ENCODE measurements around the gene ARID3C. TPM values are rescaled to one million over a fixed set of nuclear protein-coding genes. Genes with fewer than 3 reads are reported as not detected.
A peak's percentile ranks its signal among the peaks of the same experiment; 100 is the strongest.

The ARID3C gene
- total RNA-seq, 2 experiments from 2014 or later, result 0.25 to 0.34 TPM

GRCh38 chr9:34630402-34631154 lies 1.7 kb upstream of the ARID3C start:
- intact Hi-C loops (cut with DNase I, micrococcal nuclease), result loop anchor here in 1 of 2 experiments (5.0 to 10.0 kb wide), 3 partner anchors 72 to 576 kb away; partner anchors contain the start of genes FANCG and VCP
- Mint-ChIP-seq H3K4me1 (ENCODE audit: low read depth) (peaks cover 38% of the 10 kb centered on the region), H3K27ac (no peak overlapping the region), H3K36me3 (ENCODE audit: low read depth) (peaks cover 9% of the 10 kb centered on the region), H3K9me3 (no peaks in the 10 kb centered on the region), H3K4me3 (peak overlapping the region; percentile 49), H3K27me3 (peaks cover 48% of the 10 kb centered on the region)
- POLR2A ChIA-PET, result no interaction called here
- peaks cover 8% of the 10 kb centered on the region for H3K36me3 ChIP-seq (ENCODE audit: insufficient read depth, low read length)
- H3K27ac ChIP-seq (ENCODE audit: low read depth in 1 of 2, low read length in 2 of 2), result no peak overlapping the region
- H3K27me3 ChIP-seq (ENCODE audit: control insufficient read depth in 1 of 2, insufficient read depth in 2 of 2, low read length in 2 of 2), result peaks cover 36 to 38% of the 10 kb centered on the region in 2 experiments
- ATAC-seq (ENCODE audit: poor library complexity), result no peak
- H3K4me3 ChIP-seq (ENCODE audit: low read length), result no peak overlapping the region
- DNase-seq, result no peak
- TF ChIP-seq, protein P1, sequence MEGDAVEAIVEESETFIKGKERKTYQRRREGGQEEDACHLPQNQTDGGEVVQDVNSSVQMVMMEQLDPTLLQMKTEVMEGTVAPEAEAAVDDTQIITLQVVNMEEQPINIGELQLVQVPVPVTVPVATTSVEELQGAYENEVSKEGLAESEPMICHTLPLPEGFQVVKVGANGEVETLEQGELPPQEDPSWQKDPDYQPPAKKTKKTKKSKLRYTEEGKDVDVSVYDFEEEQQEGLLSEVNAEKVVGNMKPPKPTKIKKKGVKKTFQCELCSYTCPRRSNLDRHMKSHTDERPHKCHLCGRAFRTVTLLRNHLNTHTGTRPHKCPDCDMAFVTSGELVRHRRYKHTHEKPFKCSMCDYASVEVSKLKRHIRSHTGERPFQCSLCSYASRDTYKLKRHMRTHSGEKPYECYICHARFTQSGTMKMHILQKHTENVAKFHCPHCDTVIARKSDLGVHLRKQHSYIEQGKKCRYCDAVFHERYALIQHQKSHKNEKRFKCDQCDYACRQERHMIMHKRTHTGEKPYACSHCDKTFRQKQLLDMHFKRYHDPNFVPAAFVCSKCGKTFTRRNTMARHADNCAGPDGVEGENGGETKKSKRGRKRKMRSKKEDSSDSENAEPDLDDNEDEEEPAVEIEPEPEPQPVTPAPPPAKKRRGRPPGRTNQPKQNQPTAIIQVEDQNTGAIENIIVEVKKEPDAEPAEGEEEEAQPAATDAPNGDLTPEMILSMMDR (IDR thresholded peaks at IDR 0.05), result no peak
- H3K4me1 ChIP-seq (ENCODE audit: insufficient read depth, low read length), result peaks cover 28% of the 10 kb centered on the region
- CTCF ChIA-PET, result interaction anchor here (2.0 to 2.6 kb wide), 2 partner anchors 16 to 27 kb away, joined by 5 to 6 read pairs; partner anchors contain the start of gene GALT
- peaks cover 0 to 7% of the 10 kb centered on the region in 2 experiments for H3K9me3 ChIP-seq (ENCODE audit: control insufficient read depth in 1 of 2, insufficient read depth in 1 of 2, low read length in 2 of 2)

GRCh38 chr9:34629491-34629808 lies 584 bp upstream of the ARID3C start:
- TF ChIP-seq, protein P1 (IDR thresholded peaks at IDR 0.05), result no peak
- H3K27ac ChIP-seq (ENCODE audit: low read depth in 1 of 2, low read length in 2 of 2), result no peak overlapping the region
- DNase-seq (no peak), ATAC-seq (ENCODE audit: poor library complexity) (no peak)
- peaks cover 28% of the 10 kb centered on the region for H3K4me1 Mint-ChIP-seq (ENCODE audit: low read depth)
- peak overlapping the region; percentile 35 for H3K4me3 ChIP-seq (ENCODE audit: low read length)
- peaks cover 0 to 13% of the 10 kb centered on the region in 2 experiments for H3K9me3 ChIP-seq (ENCODE audit: control insufficient read depth in 1 of 2, insufficient read depth in 1 of 2, low read length in 2 of 2)
- H3K27me3 ChIP-seq (ENCODE audit: control insufficient read depth in 1 of 2, insufficient read depth in 2 of 2, low read length in 2 of 2), result peaks cover 47 to 49% of the 10 kb centered on the region in 2 experiments
- H3K27me3 Mint-ChIP-seq, result peaks cover 58% of the 10 kb centered on the region
- H3K36me3 Mint-ChIP-seq (ENCODE audit: low read depth), result no peaks in the 10 kb centered on the region
- intact Hi-C loops (cut with DNase I, micrococcal nuclease), result no loop called here
- no peaks in the 10 kb centered on the region for H3K9me3 Mint-ChIP-seq
- CTCF ChIA-PET, result interaction anchor here (0.8 to 2.6 kb wide), 3 partner anchors 17 to 26 kb away, joined by 3 to 6 read pairs (median 5); partner anchors contain the start of gene GALT
- no peak overlapping the region for H3K27ac Mint-ChIP-seq
- H3K36me3 ChIP-seq (ENCODE audit: insufficient read depth, low read length), result no peaks in the 10 kb centered on the region
- peak overlapping the region; percentile 81 for H3K4me3 Mint-ChIP-seq
- peaks cover 27% of the 10 kb centered on the region for H3K4me1 ChIP-seq (ENCODE audit: insufficient read depth, low read length)
- POLR2A ChIA-PET, result interaction anchor here (1.2 to 2.3 kb wide), 4 partner anchors 8 to 18 kb away, joined by 3 to 11 read pairs (median 4); partner anchors contain the start of genes GALT, RPP25L and SIGMAR1

GRCh38 chr9:34627716-34628655 lies 880 bp downstream of the ARID3C start:
- H3K27ac ChIP-seq (ENCODE audit: low read depth in 1 of 2, low read length in 2 of 2), result no peak overlapping the region
- Mint-ChIP-seq H3K9me3 (no peaks in the 10 kb centered on the region), H3K36me3 (ENCODE audit: low read depth) (no peaks in the 10 kb centered on the region), H3K27ac (no peak overlapping the region), H3K27me3 (peaks cover 72% of the 10 kb centered on the region), H3K4me1 (ENCODE audit: low read depth) (peaks cover 29% of the 10 kb centered on the region), H3K4me3 (peak overlapping the region; percentile 71)
- TF ChIP-seq, protein P1 (IDR thresholded peaks at IDR 0.05), result no peak
- H3K4me1 ChIP-seq (ENCODE audit: insufficient read depth, low read length), result peaks cover 34% of the 10 kb centered on the region
- peak overlapping the region; percentile 34 for H3K4me3 ChIP-seq (ENCODE audit: low read length)
- no peak for ATAC-seq (ENCODE audit: poor library complexity)
- H3K27me3 ChIP-seq (ENCODE audit: control insufficient read depth in 1 of 2, insufficient read depth in 2 of 2, low read length in 2 of 2), result peaks cover 60 to 62% of the 10 kb centered on the region in 2 experiments
- H3K36me3 ChIP-seq (ENCODE audit: insufficient read depth, low read length), result no peaks in the 10 kb centered on the region
- no peak for DNase-seq
- intact Hi-C loops (cut with DNase I, micrococcal nuclease), result no loop called here
- ChIA-PET CTCF (interaction anchor here (1.0 to 2.6 kb wide), 3 partner anchors 12 to 24 kb away, joined by 5 to 6 read pairs (median 5); partner anchors contain the start of gene GALT), POLR2A (interaction anchor here (2.3 kb wide), 1 partner anchor 10 kb away, joined by 11 read pairs; the partner anchor contains the start of gene SIGMAR1)
- peaks cover 0 to 23% of the 10 kb centered on the region in 2 experiments for H3K9me3 ChIP-seq (ENCODE audit: control insufficient read depth in 1 of 2, insufficient read depth in 1 of 2, low read length in 2 of 2)

All from CD4-positive, alpha-beta T cell (primary cell).